ENCODE measurements around the gene UCKL1. TPM values are rescaled to one million over a fixed set of nuclear protein-coding genes. Genes with fewer than 3 reads are reported as not detected.
"Not testable (repeated sequence)": the region's sequence is repeated elsewhere in the genome, so short reads cannot be mapped to it uniquely, and the experiment has no call there.

Gene UCKL1
- total RNA-seq, 1 donor from 2014 or later: 17.8 TPM

- DNase-seq: no peak
Observed at GRCh38 chr20:63942969-63943807, 13.0 kb downstream of the UCKL1 start.

DNA sequence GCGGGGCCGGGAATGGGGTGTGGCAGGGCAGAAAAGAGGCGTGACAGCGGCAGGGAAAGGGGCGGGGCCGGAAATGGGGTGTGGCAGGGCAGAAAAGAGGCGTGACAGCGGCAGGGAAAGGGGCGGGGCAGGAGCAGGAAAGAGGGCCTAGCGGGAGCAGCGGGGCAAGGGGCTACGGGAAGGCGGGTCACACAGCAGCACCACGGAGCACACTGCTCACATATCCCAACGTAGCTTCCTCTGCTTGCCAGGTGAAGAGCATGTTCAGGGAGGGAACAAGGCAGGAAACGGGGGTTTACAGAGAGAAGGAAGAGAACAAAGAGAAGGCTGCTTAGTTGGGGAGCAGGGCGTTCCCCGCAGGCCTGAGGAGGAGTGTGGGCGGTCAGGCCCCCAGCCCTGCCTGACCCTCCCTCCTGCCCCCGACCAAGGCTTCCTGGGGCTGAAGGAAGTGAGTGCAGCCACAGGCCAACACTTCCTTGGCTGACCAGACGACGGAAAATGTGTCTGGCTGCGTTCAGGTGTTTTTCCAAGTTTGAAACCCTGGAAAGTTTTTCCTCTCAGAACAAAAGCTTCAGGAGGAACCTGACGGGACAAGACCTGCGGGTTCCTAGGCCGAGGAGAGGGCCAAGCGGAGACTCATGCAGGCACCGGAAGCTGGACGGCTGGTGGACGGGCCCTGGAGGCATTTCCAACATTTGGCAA, 13.8 kb downstream of the UCKL1 start:
- no peak for DNase-seq

GRCh38 chr20:63941282-63942081, 14.7 kb downstream of the UCKL1 start:
- no peak for DNase-seq

- no peak for DNase-seq
Observed at GRCh38 chr20:63940472-63941266, 15.5 kb downstream of the UCKL1 start.

DNA sequence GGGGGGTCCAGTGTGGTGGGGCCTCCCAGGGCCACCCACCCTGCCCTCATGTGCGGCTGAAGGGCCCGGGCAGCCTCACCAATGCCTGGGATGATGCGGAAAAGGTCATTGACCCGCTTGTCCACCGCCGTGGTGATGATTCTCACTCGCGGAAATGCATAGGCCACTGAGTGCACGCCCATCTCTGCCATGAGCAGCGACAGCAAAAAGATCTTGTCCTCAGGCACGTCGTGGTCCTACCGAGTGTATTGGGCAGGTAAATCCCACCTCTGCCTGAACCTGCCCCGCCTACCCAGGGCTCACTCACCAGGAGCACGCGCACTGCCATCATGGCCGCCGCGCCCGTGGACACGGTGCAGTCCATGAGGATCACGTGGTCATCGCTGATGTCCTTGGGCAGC, 16.1 kb downstream of the UCKL1 start:
- DNase-seq: no peak

DNA sequence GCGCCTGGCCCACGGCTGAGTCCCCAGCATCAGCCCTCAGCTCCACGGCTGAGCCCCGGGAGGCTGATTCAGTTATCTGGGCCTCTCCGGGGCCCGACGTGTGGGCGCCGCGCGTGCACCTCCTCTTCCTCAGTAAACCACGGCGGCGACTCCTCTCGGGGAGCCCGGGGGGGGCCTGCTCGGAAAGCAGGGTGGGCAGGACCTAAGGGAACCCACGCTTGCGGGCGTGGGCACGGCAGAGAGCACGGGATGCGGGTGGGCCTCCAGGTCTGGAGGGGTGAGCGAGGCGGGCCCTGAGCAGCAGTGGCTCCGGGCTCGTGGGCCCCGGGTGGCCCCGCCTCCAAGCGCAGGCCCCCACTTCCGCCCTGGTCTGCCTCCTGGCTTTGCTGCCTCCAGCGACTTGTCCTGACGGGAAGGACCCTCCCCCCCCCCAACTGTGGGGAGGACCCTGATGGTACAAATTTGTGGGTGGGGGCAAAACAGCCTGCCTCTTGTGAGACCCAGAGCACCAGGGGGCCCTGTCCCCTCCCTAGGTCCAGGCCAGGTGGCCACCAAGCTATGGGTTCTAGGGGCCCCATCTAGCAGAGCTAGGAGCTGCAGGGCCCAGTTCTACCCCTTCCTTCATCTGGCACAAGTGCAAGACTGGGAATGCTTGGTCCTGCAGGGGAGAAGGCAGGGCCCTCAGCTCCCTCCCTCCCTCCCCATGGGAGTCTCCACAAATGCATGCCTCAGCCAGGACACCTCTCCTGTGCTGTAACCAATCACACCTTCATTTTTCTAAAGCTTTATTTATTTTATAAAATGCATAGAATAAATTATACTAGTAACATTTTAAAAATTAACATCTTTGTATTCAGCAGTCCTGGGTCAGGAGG, 16.9 kb downstream of the UCKL1 start:
- no peak for DNase-seq

GRCh38 chr20:63937596-63937995, 18.6 kb downstream of the UCKL1 start:
- no peak for DNase-seq

DNA sequence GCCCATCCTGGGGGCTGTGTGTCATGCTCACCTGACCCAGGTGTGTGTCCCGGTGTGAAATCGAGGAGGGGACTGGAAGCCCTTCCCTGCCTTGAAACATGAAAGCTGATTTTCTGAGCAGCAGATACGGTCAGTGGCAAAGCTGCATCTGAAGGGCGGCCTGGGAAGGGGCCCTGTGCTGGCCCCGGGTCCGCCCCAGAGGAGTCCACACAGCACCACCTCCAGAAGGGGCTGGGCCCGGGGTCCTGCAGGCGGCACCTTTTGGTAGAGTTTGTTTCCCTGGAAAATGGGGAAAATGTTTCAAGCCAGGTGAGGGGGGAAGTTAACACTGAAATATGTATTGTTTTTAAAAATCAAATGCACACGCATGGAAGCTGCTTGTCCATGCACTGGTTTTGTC, 20.8 kb downstream of the UCKL1 start:
- DNase-seq: no peak

DNA sequence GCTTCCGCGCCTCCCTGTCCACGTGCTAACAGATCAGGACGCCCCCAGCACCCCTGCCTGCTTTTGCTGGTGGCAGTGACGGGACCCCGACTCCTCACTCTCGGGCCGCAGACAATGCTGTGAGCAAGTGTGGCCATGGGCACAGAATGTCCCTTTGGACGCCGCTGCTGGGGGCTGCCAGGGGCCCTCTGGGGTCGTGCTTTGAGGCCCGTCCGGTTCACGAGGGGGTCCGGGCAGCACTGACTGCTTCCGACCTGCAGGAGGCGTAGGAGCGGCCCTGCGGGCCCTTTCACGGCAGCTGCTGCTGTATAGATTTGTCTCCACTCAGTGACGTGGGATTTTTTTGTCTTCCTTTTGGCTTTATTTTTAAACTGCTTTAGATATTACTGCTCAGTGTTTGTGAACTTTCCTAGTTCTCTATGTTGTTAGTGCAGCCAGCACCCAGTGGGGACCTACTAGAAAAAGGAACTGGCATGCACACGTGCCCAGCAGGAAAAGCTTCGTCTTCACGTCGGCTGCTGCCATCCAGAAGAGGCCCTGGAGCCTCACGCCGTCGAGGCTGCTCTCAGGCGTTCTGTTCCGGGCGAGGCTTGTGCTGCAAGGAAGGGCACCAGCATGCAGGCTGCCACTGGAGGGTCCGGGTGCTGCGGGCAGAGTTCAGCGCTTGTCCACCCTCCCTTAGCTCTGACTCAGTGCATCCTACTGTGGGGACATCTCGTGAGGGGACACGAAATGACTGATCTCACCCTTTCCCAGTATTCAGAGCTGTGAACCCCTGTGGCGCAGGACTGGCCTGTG, 21.7 kb downstream of the UCKL1 start:
- DNase-seq: no peak

GRCh38 chr20:63933646-63934045, 22.6 kb downstream of the UCKL1 start:
- no peak for DNase-seq

GRCh38 chr20:63932606-63933160, 23.5 kb downstream of the UCKL1 start:
- DNase-seq: no peak

DNA sequence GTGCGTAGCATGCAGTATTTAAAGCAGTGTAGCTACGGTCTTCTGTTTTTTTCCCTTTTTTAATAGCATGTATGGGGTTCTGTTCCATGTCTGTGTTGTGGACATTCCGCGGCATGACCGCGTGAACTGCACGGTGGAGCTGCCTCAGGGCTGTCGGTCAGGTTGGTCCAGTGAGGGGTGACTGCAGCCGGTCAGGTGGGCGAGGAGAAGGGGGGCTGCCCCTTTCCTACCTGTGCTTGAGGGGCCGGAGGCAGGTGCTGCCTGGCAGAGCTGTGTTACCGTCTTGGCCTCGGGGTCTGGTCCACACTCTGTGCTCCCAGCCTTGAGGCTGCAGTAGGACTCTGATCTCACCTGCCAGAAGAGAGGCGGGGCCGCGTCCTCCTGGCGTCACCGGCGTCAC, 24.5 kb downstream of the UCKL1 start:
- DNase-seq: no peak

- DNase-seq: no peak
Observed at GRCh38 chr20:63930971-63931553, 25.2 kb downstream of the UCKL1 start.

- not testable (repeated sequence) for DNase-seq
Observed at GRCh38 chr20:63929473-63929883, 26.7 kb downstream of the UCKL1 start.

DNA sequence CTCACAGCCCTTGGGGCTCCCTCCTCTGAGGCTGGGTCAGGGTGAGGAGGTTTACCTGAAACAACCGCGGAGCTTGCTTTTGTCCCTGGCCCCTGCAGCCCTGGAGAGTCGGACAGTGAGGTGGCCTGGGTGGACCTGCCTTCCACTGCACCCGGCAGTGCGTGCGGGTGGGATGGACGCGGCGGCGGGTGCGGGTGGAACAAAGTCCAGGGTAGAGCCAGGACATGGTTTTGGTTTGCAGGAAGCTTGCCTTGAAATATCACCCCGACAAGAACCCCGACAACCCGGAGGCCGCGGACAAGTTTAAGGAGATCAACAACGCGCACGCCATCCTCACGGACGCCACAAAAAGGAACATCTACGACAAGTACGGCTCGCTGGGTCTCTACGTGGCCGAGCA, 27.1 kb downstream of the UCKL1 start:
- no peak for DNase-seq

DNA sequence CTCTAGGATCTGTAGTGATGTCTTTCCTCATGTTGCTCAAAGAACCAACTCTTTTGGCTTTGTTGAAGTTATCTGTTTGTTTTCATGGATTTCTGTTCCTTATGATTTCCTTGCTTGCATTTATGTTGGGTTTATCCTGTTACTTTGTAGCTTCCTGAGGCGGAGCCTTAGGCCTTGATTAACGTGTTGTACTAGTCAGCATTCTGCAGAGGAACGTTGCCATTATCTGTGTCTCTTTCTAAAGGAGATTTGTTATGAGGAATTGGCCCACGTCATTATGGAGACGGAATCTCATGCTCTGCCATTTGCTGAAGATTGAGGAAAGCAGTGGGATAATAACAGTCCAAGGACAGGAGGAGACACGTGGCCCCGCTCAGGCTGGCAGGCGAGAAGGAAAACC, 29.9 kb downstream of the UCKL1 start:
- no peak for DNase-seq

- DNase-seq: no peak
Observed at GRCh38 chr20:63924241-63924640, 32.0 kb downstream of the UCKL1 start.

GRCh38 chr20:63923651-63924050, 32.6 kb downstream of the UCKL1 start:
- DNase-seq: no peak

DNA sequence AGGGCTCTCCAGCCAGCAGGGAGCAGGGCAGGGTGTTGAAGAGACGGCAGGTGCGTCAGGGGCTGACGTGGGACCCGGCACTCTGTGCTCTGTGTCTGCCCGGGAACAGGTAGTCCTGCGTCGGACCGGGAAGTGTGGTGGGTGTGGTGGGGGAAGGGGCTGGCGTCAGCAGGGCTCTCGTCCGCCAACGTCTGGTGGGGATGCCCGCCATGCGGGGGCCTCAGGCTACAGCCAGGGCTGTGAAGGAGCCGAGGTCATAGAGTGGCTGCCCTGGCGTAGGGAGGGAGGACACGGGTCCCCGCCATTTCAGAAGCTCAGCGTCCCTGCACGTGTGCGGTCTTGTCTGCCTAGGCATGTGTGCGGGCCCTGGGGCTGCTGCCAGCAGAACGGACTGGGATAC, 36.0 kb downstream of the UCKL1 start:
- DNase-seq: no peak

GRCh38 chr20:63919130-63919529, 37.1 kb downstream of the UCKL1 start:
- DNase-seq: no peak

All from occipital lobe (tissue), 2 donors.